Activated CD4-positive, CD25-positive, alpha-beta regulatory T cell treated with anti-CD3 and anti-CD28 coated beads, Interleukin-2, amount 50 U/mL, for 24 hours (primary cell): ENCODE measurements around the gene ODC1.
A peak's percentile ranks its signal among the peaks of the same experiment; 100 is the strongest.
"Not testable (repeated sequence)": the region's sequence is repeated elsewhere in the genome, so short reads cannot be mapped to it uniquely, and the experiment has no call there.

ENCODE experiments used
- ATAC-seq, 2 donors: fragments of 150-1000 bp; cut with Tn5 transposase; one replicate each; pipeline ENCODE4 v1.10.0; 2021; ENCODE audit warnings: mild to moderate bottlenecking in 1 of 2, moderate library complexity in 1 of 2

ODC1 gene

DNA sequence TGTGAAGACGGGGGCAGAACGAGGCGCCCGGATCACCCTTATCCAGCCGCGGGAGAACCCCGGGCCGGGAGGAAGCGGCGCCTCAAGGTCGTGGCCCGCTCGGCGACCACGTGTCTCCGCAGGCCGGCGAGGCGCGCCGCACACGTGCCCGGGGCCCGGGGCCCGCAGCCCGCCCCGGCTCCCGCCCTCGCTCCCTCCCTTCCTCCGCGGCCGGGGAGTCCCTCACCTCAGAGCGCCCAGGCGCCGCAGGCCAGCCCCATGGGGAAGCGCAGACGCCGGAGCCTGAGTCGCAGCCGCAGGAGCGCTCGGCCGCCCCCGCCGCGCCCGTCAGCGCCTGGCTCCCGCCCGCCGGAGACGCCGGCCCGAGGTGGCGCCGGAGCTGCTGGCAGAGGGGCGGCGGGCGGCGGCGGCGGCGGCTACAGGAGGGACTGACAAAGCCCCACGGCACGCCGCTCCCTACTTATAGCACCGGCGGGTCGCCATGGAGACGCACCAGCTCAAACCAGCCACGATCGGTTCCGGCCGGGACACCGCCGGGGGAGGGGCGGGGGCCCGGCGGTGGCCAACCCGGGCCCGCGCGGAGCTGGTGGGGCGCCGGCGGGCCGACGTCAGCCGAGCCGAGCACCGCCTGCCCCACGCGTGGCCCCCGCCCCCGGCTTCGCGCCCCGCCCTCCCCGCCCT is at the start of gene ODC1:
ODC1 (minus strand) TSS at position 433 of the 681 bp plus-strand sequence. CDS start 3,295 bp downstream, outside the sequence.
- ATAC-seq: peak; percentile 84 to 88

DNA sequence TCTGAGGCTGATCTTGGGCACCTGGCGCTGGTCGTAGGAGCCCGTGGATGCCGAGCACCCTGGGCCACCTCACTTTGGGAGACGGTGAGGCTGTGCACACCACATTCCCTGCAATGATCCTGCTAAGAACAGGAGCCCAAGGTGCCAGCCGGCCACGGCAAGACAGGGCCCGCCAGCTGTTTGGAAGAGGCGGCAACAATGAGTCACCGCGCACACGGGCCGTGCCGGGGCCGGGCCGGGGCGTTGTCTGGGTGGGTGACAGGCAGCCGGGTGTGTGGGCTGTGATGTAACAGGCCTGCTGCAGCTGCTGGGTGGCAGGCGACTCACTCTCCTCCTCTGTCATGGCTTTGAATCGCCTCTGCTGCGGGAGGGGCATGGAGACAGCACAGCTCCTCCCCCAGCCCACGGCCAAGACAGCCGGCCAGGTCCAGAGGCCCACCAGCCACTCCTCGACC is 49.7 kb upstream of the ODC1 start:
- peak; percentile 63 to 65 for ATAC-seq

DNA sequence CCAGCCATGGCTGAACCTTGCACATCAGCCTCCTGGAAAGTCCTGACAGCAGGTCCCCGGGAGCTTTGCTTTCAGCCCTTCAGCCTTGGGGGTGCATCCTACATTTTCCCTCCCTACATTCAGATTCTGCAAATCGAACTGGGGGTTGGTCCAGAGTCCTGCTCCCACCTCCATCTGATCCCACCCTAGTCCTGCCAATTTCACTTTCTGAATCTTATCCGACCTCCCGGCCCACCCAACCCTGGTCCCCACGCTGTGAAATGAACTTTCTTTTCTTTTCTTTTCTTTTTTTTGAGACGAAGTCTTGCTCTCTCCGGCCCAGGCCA is 47.8 kb upstream of the ODC1 start:
- ATAC-seq: no peak

DNA sequence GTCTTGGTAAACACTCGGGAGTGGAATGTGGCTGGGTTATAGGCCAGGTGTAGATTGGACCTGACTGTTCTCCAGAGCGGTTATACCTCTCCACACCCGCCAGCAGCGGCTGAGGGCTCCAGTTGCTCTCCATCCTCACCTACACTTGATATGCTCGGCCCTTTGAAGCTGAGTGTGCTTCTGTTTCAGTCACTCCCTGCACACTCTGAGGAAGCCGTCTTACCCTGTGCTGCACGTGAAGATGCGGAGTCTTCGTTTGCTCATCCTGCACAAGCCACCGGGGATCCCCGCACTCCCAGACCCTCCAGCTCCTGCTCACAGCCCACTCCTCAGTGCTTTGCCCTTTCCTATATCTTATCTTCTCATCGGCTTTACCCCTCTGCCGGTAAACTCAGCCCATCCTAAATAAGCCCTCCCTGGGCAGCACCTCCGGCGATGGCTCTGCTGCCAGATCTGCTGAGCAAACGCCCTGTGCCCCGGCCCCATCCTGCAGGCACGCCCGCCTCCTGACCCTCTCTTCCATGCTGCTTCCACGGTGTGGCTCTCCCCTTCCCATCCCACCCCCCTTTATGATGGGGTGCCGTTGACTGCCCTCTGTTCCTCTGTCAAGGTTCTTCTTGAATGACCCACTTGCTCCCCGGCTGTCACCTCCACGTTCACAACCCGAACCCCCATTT is 47.3 kb upstream of the ODC1 start:
- ATAC-seq: no peak

DNA sequence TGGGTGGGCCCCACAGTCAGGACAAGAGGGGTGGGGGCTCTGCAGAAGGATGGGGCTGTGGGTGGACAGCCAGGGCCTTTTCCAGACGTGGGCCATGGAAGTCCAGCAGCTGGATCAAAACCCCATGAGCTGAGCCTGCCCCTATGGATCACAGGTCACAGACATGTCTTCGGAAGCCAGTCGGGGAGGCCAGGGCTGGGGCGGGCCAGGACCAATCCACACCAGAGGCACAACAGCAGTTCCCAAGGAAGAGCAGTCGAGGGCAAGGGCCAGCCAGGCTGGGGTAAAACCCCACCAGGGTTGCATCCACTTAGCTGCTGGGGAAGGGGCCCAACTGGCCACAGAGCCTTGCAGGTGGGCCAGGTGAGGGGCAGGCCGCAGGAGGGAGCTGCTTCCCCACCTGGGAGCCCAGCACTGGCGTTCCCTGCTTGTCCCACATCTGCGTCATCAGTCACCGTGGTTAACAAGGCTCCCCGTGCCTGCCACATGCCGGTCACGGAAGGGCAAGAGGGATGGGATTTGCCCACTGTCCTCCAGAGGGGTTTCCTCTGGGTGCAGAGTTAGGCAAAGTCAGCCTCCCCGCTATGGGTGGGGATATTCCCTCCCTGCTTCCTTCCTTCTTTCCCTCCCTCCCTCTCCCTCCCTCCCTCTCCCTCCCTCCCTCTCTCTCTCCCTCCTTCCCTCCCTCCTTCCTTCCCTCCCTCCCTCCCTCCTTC is 46.4 kb upstream of the ODC1 start:
- ATAC-seq: no peak

DNA sequence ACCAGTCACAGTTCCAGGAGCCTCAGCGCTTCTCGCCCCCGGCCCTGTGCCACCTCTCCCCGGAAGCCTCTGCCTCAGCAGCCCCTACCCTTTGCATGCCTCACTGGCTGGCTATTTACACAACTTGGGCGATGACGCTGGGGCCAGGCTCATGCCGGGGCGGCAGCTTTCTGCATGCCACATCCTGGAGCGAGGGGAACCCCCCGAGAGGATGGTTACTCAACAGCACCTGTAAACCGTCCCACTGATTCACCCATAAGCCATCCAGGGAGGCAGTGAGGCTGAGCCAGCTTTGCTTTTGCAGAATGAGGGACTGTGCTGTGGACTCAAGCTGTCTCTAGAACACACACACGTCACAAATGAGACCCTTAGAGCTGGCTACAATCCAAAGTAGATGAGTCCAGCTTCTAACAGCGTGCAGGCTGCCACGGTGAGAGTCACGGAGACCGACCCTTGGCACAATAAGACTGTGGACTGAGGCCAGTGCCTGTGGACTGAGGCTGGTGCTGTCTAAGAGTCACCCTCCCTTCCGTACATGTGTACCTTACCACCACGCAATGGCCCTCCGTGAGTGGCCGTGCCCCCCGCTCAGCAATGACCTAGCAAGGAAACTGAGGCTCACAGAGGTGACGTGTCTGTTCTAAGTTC is 45.6 kb upstream of the ODC1 start:
- ATAC-seq: peak; percentile 96

DNA sequence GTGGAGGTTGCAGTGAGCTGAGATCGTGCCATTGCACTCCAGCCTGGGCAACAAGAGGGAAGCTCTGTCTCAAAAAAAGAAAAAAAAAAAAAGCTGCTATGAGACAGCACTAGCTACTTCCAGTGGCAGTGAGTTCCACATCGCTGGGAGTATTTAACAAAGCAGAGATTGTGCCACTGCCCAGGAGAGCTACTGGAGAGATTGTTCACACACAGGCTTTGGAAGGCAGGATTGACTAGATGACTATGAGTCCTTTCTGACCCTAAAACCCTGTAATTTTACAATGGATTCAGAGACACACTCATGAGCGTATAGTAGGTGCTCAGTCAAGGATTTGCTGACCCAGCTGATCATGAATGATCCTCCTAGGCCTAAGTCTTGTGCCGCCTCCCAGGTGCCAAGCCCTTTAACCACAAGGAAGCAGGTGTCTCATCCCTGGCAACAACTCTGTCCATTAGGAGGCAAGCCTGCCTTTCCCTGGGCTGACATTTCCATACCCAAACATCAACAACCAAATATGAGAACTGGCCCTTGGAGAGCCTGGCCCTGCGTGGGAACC is 45.0 kb upstream of the ODC1 start:
- ATAC-seq: peak in 1 of 2 donors; percentile 1

DNA sequence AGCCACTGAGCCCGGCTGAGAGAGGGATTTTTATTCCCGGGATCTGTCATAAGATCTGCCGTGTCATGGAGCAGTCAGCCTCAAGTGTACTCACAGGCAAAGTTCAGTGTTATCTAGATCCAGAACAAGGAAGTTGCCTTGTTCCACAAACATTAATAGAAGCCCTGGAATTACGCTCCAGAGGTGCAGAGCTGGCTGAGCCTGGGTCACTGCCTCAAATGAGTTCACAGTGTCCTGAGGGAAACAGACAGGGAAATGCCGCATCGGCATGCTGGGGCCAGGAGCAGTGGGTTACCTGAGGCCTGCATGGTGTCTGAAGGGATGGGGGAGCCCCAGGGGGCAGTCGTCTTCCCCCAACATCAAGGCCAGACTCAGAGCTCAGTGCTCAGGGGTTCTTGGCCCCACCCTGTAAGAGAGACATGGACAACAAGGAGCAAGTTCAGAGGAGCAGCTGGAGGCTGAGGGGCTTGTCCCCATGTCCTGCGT is 42.7 kb upstream of the ODC1 start:
- ATAC-seq: no peak

DNA sequence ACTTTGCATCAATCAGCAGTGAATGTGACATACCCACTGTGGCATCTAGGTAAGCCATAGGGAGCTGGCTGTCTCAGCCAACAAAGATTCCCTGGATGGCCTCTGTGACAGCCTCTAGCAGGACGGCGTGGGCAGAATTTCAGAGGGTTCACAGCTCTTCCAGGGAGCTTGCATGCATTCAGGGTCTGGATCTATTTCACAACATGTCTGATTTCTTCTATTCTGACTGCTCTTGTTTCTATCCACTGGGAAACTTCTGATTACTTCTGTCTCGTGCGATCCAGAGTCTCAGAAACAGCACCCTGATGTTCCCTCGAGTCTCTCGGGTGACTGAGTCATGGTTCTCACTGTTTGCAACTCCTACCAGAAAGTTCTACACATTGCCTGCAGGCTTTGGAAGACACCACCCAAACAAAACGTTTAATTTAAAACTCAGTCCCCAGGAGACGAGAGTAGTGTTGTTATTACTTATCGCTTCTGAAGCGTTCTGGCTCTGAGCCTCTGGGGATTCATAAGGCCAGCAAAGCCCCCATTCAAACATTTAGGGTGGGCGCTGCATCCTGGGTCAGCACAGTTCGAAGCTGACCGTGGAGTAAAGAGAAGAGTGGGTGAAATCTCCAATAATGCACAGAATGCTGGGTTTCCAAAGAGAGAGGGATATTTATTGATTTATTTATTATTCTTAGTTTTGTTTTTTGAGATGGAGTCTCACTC is 41.9 kb upstream of the ODC1 start:
- no peak for ATAC-seq

DNA sequence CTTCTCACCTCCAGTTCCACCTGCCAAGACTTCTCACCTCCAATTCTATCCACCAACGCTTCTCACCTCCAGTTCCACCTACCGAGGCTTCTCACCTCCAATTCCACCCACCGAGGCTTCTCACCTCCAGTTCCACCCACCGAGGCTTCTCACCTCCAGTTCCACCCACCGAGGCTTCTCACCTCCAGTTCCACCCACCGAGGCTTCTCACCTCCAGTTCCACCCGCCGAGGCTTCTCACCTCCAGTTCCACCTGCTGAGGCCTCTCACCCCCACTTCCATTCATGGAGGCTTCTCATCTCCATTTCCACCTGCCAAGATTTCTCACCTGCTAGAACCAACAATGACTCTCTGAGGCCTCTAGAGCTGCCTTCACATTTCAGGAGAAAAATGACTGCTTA is 40.0 kb upstream of the ODC1 start:
- ATAC-seq: not testable (repeated sequence)

DNA sequence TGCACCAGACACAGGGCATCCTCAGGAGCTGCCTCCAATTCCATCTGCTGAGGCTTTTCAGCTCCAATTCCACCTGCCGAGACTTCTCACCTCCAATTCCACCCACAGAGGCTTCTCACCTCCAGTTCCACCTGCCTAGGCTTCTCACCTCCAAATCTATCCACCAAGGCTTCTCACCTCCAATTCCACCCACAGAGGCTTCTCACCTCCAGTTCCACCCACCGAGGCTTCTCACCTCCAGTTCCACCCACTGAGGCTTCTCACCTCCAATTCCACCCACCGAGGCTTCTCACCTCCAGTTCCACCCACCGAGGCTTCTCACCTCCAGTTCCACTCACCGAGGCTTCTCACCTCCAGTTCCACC is 39.6 kb upstream of the ODC1 start:
- ATAC-seq: not testable (repeated sequence)

DNA sequence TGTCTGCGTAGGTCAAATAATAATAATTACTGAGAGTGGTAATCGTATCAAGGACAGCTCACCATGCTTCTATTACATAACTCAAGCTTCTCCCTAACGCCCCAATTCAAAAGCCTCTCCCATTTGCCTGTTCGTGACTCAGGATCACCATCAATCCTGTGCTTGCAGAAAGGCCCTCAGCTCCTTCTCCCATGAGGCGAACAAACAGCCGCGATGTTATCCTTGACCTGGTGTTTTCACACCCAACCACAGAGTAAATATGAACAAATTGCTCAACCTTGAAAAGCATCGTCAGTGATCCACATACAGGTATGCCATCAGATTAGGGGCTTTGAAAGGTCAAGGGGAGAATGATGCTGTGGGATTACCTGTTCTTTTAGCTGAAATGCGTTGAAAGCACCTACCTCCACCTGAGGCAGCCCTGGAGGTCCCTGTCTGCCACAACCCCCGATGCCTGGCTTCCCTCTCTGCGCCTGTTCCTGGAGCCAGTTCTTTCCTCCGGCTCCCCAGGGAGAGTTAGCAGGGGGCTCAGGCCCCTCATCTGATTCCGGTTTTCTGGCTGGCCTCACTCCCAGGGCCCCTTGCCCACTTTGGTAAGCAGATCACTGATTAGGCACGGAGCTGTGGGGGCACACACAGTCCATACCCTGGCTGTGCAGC is 39.1 kb upstream of the ODC1 start:
- ATAC-seq: no peak

DNA sequence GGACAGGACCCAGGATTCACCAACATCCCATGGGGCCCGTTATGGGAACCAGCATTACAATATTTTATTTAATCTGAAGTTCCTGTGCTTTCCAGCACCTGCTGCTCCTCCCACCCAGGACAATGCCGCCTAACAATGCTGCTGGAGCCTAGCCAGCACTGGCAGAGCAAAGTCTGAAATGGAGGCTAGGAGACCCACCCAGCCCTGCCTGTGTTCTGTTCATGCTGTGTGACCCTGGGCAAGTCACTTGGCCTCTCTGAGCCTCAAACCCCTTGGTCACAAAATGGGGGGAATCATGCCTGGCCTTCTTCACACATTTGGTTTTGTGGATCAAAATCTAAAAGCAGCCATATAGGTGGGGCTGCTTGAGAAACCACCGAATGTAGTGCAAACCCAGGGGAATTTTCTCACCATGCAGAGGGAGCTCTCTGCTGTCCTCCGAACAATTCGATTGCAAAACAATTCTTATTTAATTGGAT is 38.5 kb upstream of the ODC1 start:
- no peak for ATAC-seq

DNA sequence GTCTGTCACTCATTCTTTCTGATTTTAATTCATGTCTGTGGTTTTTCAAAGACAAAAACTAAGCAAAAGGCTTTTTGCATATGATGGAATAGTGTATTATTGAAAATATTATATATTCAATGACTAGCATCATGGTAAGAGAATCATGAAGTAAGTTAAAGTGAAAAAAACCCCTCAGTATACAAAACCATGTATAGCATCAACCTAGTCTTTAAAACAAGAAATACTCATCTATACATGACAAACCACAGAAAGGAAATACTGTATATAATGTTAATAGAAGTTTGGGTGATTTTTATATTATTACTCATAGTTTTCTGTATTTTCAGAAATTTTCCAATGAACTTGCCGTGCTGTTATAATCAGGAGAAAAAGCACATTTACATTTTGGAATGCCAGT is 38.0 kb upstream of the ODC1 start:
- peak; percentile 35 to 80 for ATAC-seq

DNA sequence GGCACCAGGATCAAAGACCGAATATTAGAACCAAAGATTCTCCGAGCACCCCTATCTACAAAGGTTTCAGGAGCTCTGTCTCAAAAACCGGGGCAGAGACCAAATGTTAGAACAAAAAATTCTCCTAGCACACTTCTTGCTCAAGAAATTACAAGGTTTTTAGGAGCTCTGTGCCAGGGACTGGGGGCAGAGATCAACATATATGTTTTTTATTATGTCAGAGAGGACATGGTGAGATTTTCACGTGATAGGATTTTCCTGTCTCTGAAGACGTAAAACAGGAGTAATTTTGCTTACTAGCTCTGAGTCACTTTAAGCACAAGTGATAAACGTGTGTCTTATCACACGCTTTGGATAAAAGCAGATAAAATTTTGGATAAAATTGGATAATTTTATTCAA is 34.8 kb upstream of the ODC1 start:
- ATAC-seq: no peak

DNA sequence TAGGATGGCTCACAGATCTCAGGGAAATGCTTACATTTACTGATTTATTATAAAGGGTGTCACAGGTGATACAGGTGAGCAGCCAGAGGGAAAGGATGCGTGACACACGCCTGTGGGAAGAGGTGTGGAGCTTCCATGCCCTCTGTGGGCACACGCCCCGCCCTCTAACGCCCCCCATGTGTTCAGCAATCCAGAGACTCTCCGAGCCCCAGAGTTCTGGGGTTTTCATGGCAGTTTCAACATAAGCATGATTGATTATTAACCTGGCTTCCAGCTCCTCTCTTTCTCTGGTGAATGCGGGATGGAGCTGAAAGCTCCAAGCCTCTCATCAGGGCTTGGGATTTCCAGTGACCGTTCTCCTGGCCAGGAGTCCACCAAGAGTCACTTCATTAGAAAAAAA is 34.3 kb upstream of the ODC1 start:
- ATAC-seq: no peak

DNA sequence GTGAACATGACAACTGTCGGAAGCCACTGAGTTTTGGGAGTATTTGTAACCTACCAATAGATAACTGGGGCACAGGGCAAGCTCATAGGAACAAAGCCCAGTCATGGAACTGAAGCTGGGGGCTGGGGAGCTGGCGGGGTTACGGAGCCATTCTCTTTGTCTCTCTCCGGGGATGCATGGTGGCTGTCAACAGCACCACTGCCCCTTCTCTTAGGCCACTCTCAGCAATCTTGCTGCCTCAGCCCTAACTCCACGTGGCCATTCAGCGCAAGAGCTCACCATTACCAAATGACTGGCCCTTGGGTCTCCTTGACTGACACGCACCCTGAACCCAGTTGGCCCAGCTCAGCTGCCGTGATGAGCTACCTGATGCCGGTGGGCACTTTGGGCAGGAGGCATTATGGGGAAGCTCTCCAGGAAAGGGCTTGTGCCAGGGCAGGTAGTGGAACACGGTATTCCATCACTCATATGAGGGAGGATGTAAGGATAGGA is 33.6 kb upstream of the ODC1 start:
- no peak for ATAC-seq

DNA sequence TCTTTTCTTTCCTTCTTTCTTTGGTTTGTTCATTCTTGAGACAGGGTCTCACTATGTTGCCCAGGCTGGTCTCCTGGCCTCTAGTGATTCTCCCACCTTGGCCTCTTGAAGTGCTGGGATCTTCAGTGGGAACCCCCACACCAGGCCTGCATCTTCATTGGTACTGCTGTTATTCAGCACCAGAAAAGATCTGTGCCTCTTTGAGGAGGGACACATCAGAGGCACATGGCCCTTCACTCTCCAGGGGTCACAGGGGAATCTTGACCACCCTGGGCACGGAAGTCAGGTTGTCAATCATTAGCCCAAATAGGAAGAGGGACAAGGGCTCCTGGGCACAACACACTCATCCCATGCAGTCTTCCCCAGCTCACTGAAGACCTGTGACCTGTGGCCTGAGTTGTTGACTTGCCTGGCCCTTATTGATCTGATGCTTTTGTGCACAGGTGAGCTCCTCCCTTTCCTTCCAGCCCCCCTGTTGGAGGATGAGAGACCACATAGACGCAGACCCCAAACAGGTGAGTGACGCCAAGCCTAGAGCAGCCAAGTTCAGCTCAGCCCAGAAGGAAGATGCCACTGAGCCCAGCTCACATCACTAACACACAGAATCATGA is 33.0 kb upstream of the ODC1 start:
- no peak for ATAC-seq

DNA sequence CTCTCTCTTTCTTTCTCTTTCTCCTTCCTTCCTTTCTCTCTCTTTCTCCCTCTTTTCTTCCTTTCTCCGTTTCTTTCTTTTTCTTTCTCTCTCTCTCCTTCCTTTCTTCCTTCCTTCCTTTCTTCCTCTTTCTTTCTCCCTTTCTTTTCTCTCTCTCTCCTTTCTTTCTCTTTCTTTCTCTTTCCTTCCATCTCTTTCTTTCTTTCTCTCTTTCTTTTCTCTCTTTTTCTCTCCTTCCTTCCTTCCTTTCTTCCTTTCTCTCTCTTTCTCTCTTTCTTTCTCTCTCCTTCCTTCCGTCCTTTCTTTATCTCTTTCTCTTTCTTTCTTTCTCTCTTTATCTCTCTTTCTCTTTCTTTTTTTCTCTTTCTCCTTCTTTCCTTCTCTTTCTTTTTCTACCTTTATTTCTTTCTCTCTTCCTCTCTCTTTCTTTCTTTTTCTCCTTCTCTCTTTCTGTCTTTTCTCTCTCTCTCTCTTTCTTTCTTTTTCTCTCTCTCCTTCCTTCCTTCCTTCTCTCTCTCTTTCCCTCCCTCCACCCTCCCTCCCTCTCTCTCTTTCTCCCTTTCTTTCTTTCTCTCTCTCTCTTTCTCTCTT is 32.3 kb upstream of the ODC1 start:
- ATAC-seq: no peak

DNA sequence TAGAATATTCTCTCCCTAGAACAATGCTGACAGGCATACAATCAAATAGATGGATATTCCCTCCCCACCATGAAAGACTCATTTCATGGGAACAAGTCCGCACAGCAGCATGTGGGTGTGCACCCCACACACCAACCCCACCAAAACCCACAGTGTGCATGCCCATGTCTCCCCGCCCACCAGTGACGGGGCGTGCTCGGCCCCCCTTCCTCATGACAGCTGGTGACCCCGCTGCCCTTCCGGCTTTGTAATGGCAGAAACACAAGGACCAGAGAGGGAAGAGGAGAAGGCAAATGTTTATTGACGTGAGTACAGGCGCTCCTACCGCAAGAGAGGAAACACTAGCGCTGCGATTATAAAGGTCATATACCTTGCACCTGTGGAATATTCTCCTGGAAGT is 30.8 kb upstream of the ODC1 start:
- ATAC-seq: no peak

DNA sequence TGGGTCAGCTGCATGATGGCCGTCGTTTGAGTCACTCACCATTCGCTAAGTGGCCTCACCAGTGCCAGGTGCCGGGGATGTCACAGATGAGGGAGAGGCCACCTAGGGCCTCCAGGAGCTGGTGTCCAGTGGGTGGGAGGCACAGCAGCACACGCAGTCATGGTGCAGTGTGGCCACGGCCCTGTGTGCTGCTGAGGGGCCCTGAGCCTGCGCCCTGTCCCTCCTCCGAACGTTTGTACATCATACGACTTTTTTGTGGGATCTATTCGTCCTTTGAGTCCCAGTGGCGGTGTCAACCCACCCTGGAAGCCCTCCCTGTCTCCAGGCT is 30.1 kb upstream of the ODC1 start:
- ATAC-seq: no peak
